PC-9 (cell line): ENCODE results near the gene DHX16. TPM values are rescaled to one million over a fixed set of nuclear protein-coding genes. Genes with fewer than 3 reads are reported as not detected.
A peak's percentile ranks its signal among the peaks of the same experiment; 100 is the strongest.

Experiments used
- BruUV-seq: library from RNA; stranded (reverse); fragments of 400-500 nt; replicated peaks from 2 replicates; lab custom pipeline; 2021; lab: Mats Ljungman, UMichigan
- CTCF ChIA-PET: fragments of 300-600 bp; sonication (Branson Sonifier 250); formaldehyde crosslinking; loops from one replicate; lab custom pipeline; 2022; ENCODE audit warnings: antibody characterized with exemption; lab: Charles Lee
- POLR2A ChIA-PET: fragments of 300-600 bp; sonication (Branson Sonifier 250); formaldehyde crosslinking; loops from one replicate; lab custom pipeline; 2022; ENCODE audit warnings: antibody characterized with exemption; ENCODE audit not compliant: unreplicated experiment; lab: Charles Lee
- DNase-seq, 2 experiments: peaks; one replicate each; pipeline versions ENCODE4 v3.0.0 to v3.0.0-alpha.2; 2015 to 2022; ENCODE audit warnings: mixed read lengths in 1 of 2
- H2AFZ ChIP-seq: fragments of 200-600 bp; sonication (generic); 2 replicates; pipeline ENCODE4 v1.8.1; 2017; ENCODE audit warnings: antibody characterized with exemption
- H3F3A ChIP-seq: fragments of 200-600 bp; sonication (generic); 2 replicates; pipeline ENCODE4 v1.8.1; 2017; ENCODE audit warnings: antibody characterized with exemption, mild to moderate bottlenecking, low read depth; ENCODE audit not compliant: insufficient read depth
- H3K27ac ChIP-seq: fragments of 200-600 bp; sonication (generic); 2 replicates; pipeline ENCODE4 v1.6.1; 2016; ENCODE audit warnings: mixed run types
- H3K27me3 ChIP-seq: fragments of 200-600 bp; sonication (generic); 2 replicates; pipeline ENCODE4 v1.6.1; 2016; ENCODE audit warnings: low read depth, mixed run types; ENCODE audit not compliant: insufficient read depth
- H3K36me3 ChIP-seq: fragments of 200-600 bp; sonication (generic); 2 replicates; pipeline ENCODE4 v1.6.1; 2016; ENCODE audit warnings: low read depth, mixed run types
- H3K4me1 ChIP-seq: fragments of 200-600 bp; sonication (generic); replicated peaks from 2 replicates; pipeline ENCODE4 v1.6.1; 2016; ENCODE audit warnings: mixed run types; ENCODE audit not compliant: insufficient read depth
- H3K4me2 ChIP-seq: fragments of 200-600 bp; sonication (generic); 2 replicates; pipeline ENCODE4 v1.6.1; 2017; ENCODE audit warnings: mixed run types
- H3K4me3 ChIP-seq: fragments of 200-600 bp; sonication (generic); 2 replicates; pipeline ENCODE4 v1.6.1; 2016; ENCODE audit warnings: mixed run types
- H3K79me2 ChIP-seq: fragments of 200-600 bp; sonication (generic); 2 replicates; pipeline ENCODE4 v1.6.1; 2017; ENCODE audit warnings: low read depth, mixed run types
- H3K9me2 ChIP-seq: fragments of 200-600 bp; sonication (generic); 2 replicates; pipeline ENCODE4 v1.8.1; 2017; ENCODE audit warnings: mild to moderate bottlenecking; ENCODE audit not compliant: insufficient read depth
- H3K9me3 ChIP-seq: fragments of 200-600 bp; sonication (generic); 2 replicates; pipeline ENCODE4 v1.8.1; 2016; ENCODE audit warnings: low read depth; ENCODE audit not compliant: insufficient read depth
- H4K20me1 ChIP-seq: fragments of 200-600 bp; sonication (generic); 2 replicates; pipeline ENCODE4 v1.8.1; 2017; ENCODE audit not compliant: insufficient read depth
- CTCF ChIP-seq: fragments of 200-600 bp; sonication (generic); conservative IDR thresholded peaks from 2 replicates; pipeline ENCODE4 v1.6.1; 2017; ENCODE audit warnings: mixed run types, antibody characterized with exemption, mild to moderate bottlenecking, moderate library complexity
- EZH2 ChIP-seq: fragments of 200-600 bp; sonication (generic); IDR thresholded peaks from 2 replicates; pipeline ENCODE4 v1.8.0; 2017; ENCODE audit warnings: antibody characterized with exemption, low read depth
- intact Hi-C: fragments of 100-400 bp; cut with micrococcal nuclease; formaldehyde crosslinking; loops from one replicate; pipeline ENCODE4 v1.10.0; 2022; ENCODE audit not compliant: unreplicated experiment
- total RNA-seq: library from RNA; stranded (reverse); gene quantifications from 2 replicates; pipeline ENCODE4 v1.2.3, GENCODE V29; 2021

The DHX16 gene
- total RNA-seq, 1 experiment from 2014 or later = 43.5 TPM

GRCh38 chr6:30613251-30614043 lies 59.4 kb downstream of the DHX16 start:
- H2AFZ ChIP-seq = no peak overlapping the region
- intact Hi-C loops = no loop called here
- H3F3A ChIP-seq = peaks cover 74% of the 10 kb centered on the region
- H3K4me2 ChIP-seq = peak overlapping the region; percentile 98
- no peak overlapping the region for H3K4me3 ChIP-seq
- TF ChIP-seq EZH2 (no peak), CTCF (no peak)
- ChIA-PET CTCF (interaction anchor here (0.7 to 3.6 kb wide), 2 partner anchors 22 to 72 kb away, joined by 4 to 8 read pairs; no protein-coding TSS in a partner anchor), POLR2A (interaction anchor here (0.5 to 1.1 kb wide), 8 partner anchors 25 to 480 kb away, joined by 3 to 21 read pairs (median 4); partner anchors contain the start of genes GNL1 and PRR3)
- H3K4me1 ChIP-seq = peaks cover 26% of the 10 kb centered on the region
- no peaks in the 10 kb centered on the region for H3K9me2 ChIP-seq
- DNase-seq = no peak
- peaks cover 35% of the 10 kb centered on the region for H3K79me2 ChIP-seq
- H3K27me3 ChIP-seq = no peaks in the 10 kb centered on the region
- no peaks in the 10 kb centered on the region for H3K9me3 ChIP-seq
- H3K36me3 ChIP-seq = peaks cover 26% of the 10 kb centered on the region
- peak overlapping the region; percentile 86 for H3K27ac ChIP-seq
- peaks cover 26% of the 10 kb centered on the region; the same call in 1 of the 2 replicates for H4K20me1 ChIP-seq
- no TSS peak for BruUV-seq

- peaks cover 26% of the 10 kb centered on the region; the same call in 1 of the 2 replicates for H4K20me1 ChIP-seq
- TF ChIP-seq CTCF (no peak), EZH2 (no peak)
- H3K4me1 ChIP-seq = peaks cover 26% of the 10 kb centered on the region
- POLR2A ChIA-PET = interaction anchor here (0.5 to 1.1 kb wide), 8 partner anchors 13 to 481 kb away, joined by 3 to 9 read pairs (median 4); partner anchors contain the start of genes GNL1 and PRR3
- peaks cover 26% of the 10 kb centered on the region for H3K36me3 ChIP-seq
- H3K9me2 ChIP-seq = no peaks in the 10 kb centered on the region
- H3K27ac ChIP-seq = peak overlapping the region; percentile 86; the same call in 1 of the 2 replicates
- H3K27me3 ChIP-seq = no peaks in the 10 kb centered on the region
- H3K4me2 ChIP-seq = peak overlapping the region; percentile 98
- no peak overlapping the region for H2AFZ ChIP-seq
- H3F3A ChIP-seq = peaks cover 67% of the 10 kb centered on the region
- no TSS peak for BruUV-seq
- no peaks in the 10 kb centered on the region for H3K9me3 ChIP-seq
- peaks cover 28% of the 10 kb centered on the region for H3K79me2 ChIP-seq
- intact Hi-C loops = no loop called here
- CTCF ChIA-PET = interaction anchor here (0.6 to 3.6 kb wide), 5 partner anchors 22 to 131 kb away, joined by 3 to 8 read pairs (median 4); no protein-coding TSS in a partner anchor
- DNase-seq = peak in 1 of 2 experiments; percentile 47
- H3K4me3 ChIP-seq = no peak overlapping the region
Measured at GRCh38 chr6:30612687-30613248, 60.0 kb downstream of the DHX16 start.

GRCh38 chr6:30612213-30612612 lies 60.6 kb downstream of the DHX16 start:
- ChIA-PET CTCF (interaction anchor here (0.6 to 3.6 kb wide), 4 partner anchors 38 to 130 kb away, joined by 3 to 8 read pairs (median 4); no protein-coding TSS in a partner anchor), POLR2A (interaction anchor here (0.7 to 1.1 kb wide), 6 partner anchors 12 to 277 kb away, joined by 3 to 6 read pairs (median 4); no protein-coding TSS in a partner anchor)
- no peaks in the 10 kb centered on the region for H3K9me2 ChIP-seq
- TF ChIP-seq EZH2 = no peak
- no peak; the same call in 1 of the 2 replicates for TF ChIP-seq CTCF
- H3K4me3 ChIP-seq = no peak overlapping the region
- no peak for DNase-seq
- BruUV-seq = no TSS peak
- no peaks in the 10 kb centered on the region for H3K9me3 ChIP-seq
- 0 out of 2 replicates have a peak overlapping the region, but pooled peaks have one; percentile 86 for H3K27ac ChIP-seq
- H3K4me1 ChIP-seq = peaks cover 26% of the 10 kb centered on the region
- H4K20me1 ChIP-seq = peaks cover 26% of the 10 kb centered on the region; the same call in 1 of the 2 replicates
- intact Hi-C loops = no loop called here
- H3K36me3 ChIP-seq = peaks cover 31% of the 10 kb centered on the region
- no peaks in the 10 kb centered on the region for H3K27me3 ChIP-seq
- no peak overlapping the region for H2AFZ ChIP-seq
- peaks cover 67% of the 10 kb centered on the region for H3F3A ChIP-seq
- H3K79me2 ChIP-seq = peaks cover 28% of the 10 kb centered on the region
- H3K4me2 ChIP-seq = peak overlapping the region; percentile 98
